KOPT-K1 (cell line): ENCODE data around the gene CEBPE.

Source experiments
- H3K27ac ChIP-seq: fragments of 200-600 bp; sonication (generic); 2 replicates; pipeline ENCODE4 v1.5.1; 2016; ENCODE audit warnings: antibody characterized with exemption, mild to moderate bottlenecking, low read depth, low read length; ENCODE audit not compliant: poor library complexity, severe bottlenecking
- H3K36me3 ChIP-seq: fragments of 200-600 bp; sonication (generic); 2 replicates; pipeline ENCODE4 v1.5.1; 2017; ENCODE audit warnings: antibody characterized with exemption, mild to moderate bottlenecking, low read length, moderate library complexity; ENCODE audit not compliant: insufficient read depth
- H3K9me3 ChIP-seq: fragments of 200-600 bp; sonication (generic); 2 replicates; pipeline ENCODE4 v1.5.1; 2017; ENCODE audit warnings: antibody characterized with exemption, low read length, mild to moderate bottlenecking; ENCODE audit not compliant: insufficient read depth, poor library complexity, severe bottlenecking

The CEBPE gene

DNA sequence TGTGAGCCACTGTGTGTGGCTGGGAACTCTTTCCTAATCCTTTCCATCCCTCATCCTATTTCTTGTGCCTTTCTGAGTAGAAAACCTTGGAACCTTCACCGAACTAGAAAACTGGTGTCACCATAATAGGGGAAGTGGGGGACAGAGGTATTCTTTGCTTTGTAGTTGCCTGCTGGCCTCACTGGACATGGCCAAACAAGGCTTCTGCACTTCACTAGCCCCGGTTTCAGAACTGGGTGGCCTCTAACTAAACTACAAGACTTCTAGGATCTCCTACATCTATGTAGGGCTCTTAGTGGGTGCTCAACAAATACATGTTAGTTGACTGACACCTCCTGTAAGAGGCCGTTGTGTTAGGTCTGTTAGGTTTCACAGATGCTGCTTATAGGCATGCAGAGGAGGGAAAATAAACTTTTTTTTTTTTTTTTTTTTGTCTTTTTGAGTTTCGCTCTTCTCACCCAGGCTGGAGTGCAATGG lies 13.7 kb downstream of the CEBPE start:
- Histone ChIP-seq H3K9me3 (no peaks in the 10 kb centered on the region), H3K36me3 (no peaks in the 10 kb centered on the region), H3K27ac (no peak overlapping the region)

DNA sequence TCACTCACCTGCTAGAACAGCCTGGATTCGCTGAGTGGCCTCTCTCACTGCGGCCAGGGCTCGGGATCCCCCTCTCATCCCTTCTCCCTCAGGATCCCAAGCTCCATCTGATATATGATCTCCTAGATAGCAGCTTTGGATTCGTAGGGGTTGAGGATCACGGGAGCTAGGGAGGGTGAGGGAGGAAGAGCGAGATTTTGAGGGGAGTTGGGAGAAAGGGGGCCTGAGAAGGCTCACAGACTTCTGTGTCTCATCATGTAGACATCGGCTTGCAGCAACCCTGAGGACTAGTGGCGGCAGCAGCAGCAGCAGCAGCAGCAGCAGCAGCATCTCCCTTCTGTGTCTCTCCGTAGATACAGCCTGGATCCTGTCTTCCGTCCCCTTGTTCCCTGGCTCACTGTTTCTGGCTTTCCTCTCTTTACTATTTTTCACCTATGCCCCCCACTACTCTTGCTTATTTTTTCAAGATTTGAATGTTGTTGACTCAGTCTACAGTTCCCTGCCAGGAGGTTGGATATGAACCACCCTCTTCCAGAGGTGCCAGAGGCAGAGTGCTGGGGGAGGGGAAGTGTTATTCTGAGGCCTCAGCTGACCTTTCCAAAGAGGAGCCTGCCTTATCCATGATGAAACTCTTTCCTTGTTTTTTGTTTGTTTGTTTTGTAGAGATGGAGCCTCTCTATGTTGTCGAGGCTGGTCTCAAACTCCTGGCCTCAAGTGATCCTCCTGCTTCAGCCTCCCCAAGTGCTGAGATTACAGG lies 14.3 kb downstream of the CEBPE start, which contains the start of gene CIROP:
CIROP (minus strand) TSS at position 399 of the 757 bp plus-strand sequence; CDS start at position 330, 69 bp downstream.
- no peaks in the 10 kb centered on the region for H3K36me3 ChIP-seq
- H3K27ac ChIP-seq: no peak within 1 kb of the TSS
- no peaks in the 10 kb centered on the region for H3K9me3 ChIP-seq

DNA sequence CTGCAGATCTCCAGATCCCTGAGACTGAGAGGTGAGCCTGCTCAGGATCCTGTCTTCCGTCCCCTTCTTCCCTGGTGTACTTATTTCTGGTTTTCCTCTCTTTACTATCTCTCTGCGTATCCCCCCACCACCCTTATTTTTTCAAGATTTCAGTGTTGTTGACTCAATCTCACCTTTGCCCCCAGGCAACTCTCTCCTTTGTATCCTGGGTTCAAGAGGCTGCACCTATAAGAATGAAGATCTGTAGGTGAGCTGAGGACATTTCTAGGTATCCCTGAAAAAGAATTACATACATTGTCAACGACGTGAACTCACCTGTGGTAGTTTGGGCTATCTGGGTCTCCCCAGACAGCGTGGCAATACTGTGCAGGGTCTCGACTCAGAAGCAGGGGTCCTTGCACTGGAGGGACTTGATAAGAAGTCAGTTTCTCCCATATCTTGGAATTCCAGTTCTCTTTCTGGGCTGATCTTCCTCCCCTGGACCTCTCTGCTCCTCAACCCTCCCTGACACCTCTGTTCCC lies 14.9 kb downstream of the CEBPE start:
- Histone ChIP-seq H3K36me3 (peaks cover 6% of the 10 kb centered on the region), H3K27ac (no peak overlapping the region), H3K9me3 (no peaks in the 10 kb centered on the region)

DNA sequence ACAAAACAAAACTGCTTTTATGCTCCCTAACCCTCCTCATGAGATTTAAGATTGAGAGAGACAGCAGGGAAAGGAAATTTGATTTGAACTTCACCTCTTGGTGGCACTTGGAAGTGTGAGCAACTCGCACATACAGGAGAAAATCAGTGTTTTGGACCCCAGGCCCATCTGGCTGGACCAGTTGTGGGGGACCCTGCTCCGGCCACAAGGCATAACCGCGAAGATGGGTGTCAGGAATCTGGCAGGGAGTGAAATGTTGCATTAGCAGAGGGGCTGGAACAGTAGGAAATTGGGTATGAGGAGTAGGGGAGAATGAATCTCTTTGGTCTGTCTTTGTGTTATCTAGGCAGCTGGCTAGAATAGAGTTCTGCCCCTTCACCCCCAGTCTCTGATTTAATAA lies 15.5 kb downstream of the CEBPE start:
- H3K9me3 ChIP-seq: no peaks in the 10 kb centered on the region
- no peak overlapping the region for H3K27ac ChIP-seq
- peaks cover 11% of the 10 kb centered on the region for H3K36me3 ChIP-seq

DNA sequence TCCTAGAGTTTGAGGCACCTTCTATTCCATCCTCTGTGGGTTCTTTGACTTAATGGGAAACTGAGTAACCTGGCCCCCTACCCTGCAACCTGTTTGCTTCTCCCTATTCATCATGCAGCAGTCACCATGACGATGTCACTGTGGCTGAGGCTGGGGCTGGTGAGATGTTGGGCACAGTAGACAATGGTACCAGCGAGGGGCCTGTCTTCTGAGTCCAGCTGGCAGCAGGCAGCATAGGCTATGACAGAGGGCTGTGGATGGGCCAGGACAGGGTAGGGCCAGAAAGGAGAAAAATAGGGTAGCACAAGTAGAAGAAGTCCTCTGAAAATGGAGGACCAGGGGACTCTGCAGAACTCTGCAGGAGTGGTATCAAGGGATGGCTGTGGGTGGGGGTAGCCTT lies 16.3 kb downstream of the CEBPE start:
- no peak overlapping the region for H3K27ac ChIP-seq
- no peaks in the 10 kb centered on the region for H3K9me3 ChIP-seq
- H3K36me3 ChIP-seq: peaks cover 19% of the 10 kb centered on the region

DNA sequence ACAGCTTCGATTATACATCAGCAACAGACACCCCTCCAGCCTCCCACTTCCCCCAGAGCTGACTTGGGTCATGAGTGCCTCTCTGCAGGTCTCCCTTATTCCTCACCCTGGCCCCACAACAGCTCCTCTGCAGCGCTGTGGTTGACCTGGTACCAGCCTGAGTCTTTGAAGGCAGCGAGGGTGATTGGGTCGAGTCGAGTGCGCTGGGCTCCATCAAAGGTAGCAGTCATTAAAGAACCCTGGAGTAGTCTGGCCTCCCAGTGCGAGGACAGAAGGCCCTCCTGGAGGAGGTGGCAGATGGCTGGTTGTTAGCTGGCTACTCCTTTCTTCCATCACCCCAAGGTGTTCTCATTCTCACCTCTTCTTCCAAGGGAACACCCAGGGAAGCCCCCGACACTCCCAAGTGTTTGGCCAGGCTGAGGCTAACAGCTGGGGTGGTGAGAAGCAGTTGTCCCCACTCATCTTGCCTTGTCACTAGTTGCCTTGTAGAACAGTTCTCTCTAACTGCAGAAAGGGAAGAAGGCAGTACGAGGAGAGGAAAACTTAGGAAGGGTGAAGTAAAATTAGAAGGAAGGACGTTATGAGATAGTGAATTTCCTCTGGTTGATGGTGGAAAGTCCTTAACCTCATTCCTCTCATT lies 16.9 kb downstream of the CEBPE start:
- H3K36me3 ChIP-seq: peaks cover 23% of the 10 kb centered on the region
- H3K9me3 ChIP-seq: no peaks in the 10 kb centered on the region
- H3K27ac ChIP-seq: no peak overlapping the region

DNA sequence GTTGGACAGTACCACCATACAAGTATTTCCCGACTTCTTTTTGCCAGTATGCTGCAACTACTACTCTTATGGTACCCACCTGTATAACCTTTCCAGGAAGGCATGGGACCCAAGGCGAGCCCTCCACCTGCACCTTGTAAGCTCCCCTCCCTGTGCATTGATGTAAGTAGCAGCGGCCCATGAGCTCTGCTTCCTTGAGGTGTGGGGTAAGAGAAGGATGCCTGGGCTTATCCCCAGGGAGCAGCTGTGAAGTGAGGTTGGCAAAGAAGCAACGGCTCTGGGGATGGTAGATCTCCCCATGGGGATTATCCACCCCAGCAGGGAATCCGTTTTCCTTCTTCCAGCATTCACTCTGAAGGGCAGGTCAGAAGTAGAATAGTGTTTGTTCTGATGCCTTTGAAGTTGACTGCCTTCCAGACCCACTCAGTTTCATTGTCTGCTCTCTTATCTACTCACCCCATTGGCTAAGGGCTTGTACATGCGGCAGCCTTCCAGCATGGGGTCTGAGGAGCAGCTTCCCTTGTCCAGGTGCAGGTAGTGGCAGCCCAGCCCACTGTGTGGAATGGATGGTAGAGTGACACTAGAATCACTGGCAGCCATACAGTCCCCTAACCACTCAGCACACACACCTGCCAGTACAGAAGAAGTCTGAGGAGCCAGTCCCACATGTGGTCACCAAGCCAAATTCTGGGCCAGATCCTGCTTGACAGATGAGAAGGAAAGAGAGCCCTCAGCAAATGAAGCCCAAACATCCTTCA lies 17.7 kb downstream of the CEBPE start:
- H3K27ac ChIP-seq: no peak overlapping the region
- no peaks in the 10 kb centered on the region for H3K9me3 ChIP-seq
- H3K36me3 ChIP-seq: peaks cover 23% of the 10 kb centered on the region

DNA sequence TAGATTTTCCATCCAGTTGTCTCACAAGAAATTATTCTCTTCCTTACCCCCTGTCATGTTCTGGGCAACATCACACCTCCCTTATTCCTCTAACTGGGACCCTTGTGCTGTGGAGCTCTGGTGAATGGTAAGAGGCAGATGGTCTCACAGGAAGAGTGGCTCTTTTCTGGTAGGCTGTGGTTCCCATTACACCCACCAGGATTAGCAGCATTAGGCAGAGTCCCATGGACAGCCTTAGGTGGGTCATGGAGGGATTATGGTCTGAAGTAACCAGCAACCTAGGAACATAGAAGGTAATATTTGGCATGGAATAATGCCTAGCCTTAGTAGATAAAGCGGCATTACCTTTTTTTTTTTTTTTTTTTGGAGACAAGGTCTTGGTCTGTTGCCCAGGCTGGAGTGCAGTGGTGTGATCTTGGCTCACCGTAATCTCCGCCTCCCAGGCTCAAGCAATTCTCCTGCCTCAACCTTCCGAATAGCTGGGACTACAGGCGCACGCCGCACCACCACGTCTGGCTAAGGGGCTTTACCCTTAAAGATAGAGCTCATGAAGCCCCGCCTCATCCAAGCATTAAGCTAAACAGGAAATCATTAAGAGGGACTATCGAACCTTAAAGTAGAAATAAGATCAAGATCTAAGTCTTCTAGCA lies 19.7 kb downstream of the CEBPE start:
- H3K27ac ChIP-seq: no peak overlapping the region
- no peaks in the 10 kb centered on the region for H3K9me3 ChIP-seq
- H3K36me3 ChIP-seq: peaks cover 23% of the 10 kb centered on the region

DNA sequence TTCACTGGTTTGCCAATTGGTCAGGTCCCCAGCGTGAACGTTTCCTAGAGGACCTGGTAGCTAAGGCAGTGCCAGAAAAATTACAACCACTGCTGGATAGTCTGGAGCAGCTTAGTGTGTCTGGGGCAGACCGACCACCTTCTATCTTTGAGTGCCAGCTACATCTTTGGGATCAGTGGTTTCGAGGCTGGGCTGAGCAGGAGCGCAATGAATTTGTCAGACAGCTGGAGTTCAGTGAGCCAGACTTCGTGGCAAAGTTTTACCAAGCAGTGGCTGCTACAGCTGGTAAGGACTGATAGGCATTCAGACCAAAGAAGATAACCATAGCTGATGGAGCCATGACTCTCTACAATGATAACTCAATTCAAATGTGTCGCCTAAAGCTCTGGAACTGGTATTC lies 21.3 kb downstream of the CEBPE start:
- Histone ChIP-seq H3K36me3 (peaks cover 32% of the 10 kb centered on the region), H3K9me3 (no peaks in the 10 kb centered on the region), H3K27ac (no peak overlapping the region)

DNA sequence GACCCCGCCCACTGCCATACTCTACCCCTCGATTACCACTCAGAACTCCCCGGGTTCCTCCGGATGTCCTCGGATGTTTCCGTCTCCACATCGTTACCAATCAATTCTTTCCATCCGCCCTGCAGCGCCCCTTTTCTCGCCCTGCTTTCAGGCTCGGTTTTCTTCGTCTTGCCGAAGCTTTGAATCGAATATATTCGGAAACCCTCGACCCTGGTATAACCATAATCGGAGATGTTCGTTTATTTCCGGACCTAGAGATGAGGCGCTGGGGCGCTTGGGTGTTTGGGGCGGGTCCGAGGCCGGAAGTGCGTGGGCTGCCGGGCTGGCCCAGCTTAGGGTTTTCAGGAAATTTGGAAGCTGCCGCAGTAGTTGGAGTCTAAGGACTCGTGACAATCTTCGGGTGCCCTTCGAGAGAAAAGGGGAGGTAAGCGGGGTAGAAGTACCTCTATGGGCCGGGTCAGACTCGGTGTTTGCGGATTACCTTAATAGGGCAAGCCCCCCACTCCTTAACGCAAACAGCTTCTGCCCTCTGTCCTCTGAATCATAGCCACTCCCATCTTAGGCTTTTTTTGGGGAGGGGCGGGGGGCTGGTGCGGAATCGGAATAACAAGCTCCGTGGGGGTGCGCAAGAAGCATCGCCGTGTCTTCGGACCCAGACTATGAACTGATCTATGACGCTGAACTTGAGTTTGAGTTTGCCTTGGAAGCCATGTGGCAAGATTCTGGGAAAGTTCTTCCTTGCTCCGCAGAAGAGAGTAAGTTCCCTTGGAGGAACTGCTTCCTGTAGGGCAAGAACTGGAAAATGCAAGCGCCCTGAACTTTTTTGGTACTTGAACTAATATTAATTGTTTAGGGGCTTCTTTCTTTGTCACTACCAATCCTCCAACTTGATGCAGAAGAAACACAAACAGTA lies 23.6 kb downstream of the CEBPE start, which contains the start of gene C14orf119:
C14orf119 (plus strand) TSS at position 310 of the 913 bp plus-strand sequence. CDS start 2,154 bp downstream, outside the sequence.
- Histone ChIP-seq H3K9me3 (no peaks in the 10 kb centered on the region), H3K36me3 (peaks cover 55% of the 10 kb centered on the region), H3K27ac (peak within 1 kb of the TSS; percentile 87)

DNA sequence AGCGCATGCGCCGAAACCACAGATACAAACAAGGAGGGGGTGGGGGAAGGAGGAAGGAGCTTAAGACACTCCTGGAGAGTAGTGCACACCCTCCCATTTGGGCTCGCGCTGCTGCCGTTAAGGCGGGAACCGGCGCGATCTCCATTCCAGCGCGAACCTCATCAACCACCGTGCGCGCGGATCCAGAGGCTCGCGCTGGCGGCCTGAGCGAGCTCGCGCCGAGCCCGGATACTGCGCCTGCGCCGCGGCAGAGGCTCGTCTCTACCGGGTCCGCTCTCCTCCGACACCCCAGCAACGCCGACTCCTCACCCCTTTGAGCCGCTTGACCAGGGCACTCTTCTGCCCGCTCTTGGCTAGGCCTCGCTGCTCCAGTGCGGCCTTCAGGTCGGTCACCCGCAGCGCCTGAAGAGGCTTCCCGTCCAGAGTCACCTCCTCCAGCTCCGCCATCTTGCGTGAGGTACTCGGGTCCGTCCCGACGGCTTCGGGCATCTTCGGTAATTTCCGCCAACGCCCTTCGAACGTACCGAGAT lies 24.3 kb downstream of the CEBPE start, which contains the start of gene ACIN1:
ACIN1 (minus strand) TSS at position 471 of the 530 bp plus-strand sequence; CDS start at position 447, 24 bp downstream.
- Histone ChIP-seq H3K27ac (peak within 1 kb of the TSS; percentile 87), H3K9me3 (no peaks in the 10 kb centered on the region), H3K36me3 (peaks cover 62% of the 10 kb centered on the region)

DNA sequence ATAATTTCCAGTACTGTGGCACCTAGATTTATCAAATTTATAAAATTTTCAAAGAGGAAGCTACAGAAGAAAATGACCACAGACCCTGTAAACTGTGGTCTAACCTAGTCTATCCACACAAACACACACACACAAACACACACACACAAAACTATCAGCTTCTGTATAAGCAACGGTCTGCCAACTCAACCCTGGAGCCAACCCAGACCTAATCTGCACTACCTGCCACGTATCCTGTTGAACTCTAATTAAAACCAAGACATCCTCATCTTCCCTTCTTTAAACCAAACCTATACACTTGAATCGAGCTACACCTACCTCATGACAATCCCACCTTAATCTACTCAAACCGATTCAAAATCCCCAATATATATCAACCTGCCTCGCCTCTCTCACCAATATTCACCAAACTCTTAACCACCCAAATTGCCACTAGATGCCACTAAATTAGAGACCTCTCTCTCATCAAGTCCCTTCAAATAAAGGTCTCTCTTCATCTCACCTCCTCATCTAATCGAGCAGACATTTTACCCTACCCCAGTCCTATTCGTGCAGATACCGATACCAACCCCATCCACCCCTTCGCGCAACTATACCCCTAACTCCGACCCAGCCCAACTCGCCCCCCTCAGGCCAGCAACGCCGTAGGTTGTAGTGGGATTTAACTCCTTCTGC lies 24.9 kb downstream of the CEBPE start:
- H3K9me3 ChIP-seq: no peaks in the 10 kb centered on the region
- peak overlapping the region; percentile 87 for H3K27ac ChIP-seq
- peaks cover 62% of the 10 kb centered on the region for H3K36me3 ChIP-seq

DNA sequence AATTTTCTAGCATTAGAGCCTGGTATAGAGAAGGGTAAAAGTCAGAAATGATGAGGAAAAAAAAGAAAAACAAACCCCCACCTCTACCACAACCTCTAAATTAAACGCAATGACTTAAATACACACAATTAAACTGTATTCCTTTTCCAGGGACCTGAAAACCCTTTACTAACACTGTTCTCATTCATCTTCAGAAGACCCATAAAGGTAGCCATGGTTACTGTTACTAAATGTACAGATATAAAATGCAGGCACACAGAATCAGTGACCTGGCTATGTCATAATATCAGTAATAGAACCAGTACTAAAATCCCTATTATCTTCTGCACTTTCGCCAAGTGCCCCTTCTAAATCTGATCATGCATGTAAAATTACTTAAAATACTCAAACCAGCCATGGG lies 25.5 kb downstream of the CEBPE start:
- Histone ChIP-seq H3K27ac (no peak overlapping the region), H3K9me3 (no peaks in the 10 kb centered on the region), H3K36me3 (peaks cover 62% of the 10 kb centered on the region)
